Astrocyte of the spinal cord (primary cell): Measurements from ENCODE around the gene GTF2IRD1.

Experiments
- DNase-seq: peaks from one replicate; pipeline ENCODE4 v3.0.0; 2011; ENCODE audit warnings: low read depth, low spot score
- H3K4me3 ChIP-seq: 2 replicates; pipeline ENCODE4 v1.5.1; 2011; ENCODE audit warnings: low read depth, mild to moderate bottlenecking, low read length, moderate library complexity
- in situ Hi-C: cut with HindIII; loops from 2 replicates; pipeline ENCODE4 v1.10.0; 2017; ENCODE audit warnings: low sequenced_read_pairs
- TF ChIP-seq, protein P1 (sequence below): IDR thresholded peaks from 2 replicates; pipeline ENCODE4 v1.5.1; 2012; ENCODE audit warnings: low read depth, mild to moderate bottlenecking, low read length, inconsistent platforms

GTF2IRD1 gene

DNA sequence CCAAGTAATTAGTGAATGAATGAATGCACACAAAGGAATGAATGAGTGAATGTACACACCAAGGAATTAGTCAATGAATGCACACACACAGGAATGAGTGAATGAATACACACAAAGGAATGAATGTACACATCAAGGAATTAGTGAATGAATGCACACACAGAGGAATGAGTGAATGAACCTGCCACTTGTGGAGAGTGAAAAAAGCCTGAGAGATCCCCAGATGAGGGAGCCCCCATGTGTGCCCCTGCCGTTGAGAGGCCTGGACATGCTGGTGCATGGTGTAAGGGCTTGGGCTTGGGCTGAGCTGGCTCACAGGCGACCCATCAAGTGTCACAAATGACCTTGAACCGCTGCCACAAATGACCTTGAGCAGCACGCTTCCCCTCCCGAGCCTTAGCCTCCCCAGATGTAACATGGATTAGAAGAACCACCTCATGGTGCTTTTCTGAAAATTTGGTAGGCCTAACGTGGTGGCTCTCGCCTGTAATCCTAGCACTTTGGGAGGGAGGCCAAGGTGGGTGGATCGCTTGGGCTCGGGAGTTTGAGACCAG lies 46.2 kb downstream of the GTF2IRD1 start:
- TF ChIP-seq, protein P1, sequence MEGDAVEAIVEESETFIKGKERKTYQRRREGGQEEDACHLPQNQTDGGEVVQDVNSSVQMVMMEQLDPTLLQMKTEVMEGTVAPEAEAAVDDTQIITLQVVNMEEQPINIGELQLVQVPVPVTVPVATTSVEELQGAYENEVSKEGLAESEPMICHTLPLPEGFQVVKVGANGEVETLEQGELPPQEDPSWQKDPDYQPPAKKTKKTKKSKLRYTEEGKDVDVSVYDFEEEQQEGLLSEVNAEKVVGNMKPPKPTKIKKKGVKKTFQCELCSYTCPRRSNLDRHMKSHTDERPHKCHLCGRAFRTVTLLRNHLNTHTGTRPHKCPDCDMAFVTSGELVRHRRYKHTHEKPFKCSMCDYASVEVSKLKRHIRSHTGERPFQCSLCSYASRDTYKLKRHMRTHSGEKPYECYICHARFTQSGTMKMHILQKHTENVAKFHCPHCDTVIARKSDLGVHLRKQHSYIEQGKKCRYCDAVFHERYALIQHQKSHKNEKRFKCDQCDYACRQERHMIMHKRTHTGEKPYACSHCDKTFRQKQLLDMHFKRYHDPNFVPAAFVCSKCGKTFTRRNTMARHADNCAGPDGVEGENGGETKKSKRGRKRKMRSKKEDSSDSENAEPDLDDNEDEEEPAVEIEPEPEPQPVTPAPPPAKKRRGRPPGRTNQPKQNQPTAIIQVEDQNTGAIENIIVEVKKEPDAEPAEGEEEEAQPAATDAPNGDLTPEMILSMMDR = no peak
- H3K4me3 ChIP-seq = no peak overlapping the region
- no peak for DNase-seq
- in situ Hi-C loops = no loop called here

DNA sequence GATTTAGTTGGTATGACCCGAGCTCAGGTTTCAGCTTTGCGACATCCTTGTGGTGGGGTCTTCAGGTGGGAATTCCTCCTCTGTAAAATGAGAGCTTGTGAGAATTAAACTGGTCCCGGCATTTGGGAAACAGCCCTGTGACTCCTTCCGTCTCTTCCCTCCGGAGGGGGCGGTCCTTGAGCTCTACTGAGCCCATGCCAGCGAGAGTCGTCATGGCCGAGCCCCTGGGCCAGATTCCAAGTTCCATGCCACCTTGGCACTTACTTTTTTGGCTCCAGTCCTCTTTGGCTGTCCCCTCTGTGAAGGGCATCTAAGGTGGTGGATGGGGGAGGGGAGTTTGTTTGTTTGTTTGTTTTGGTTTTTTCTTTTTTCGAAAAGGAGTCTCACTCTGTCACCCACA lies 47.6 kb downstream of the GTF2IRD1 start:
- H3K4me3 ChIP-seq = no peak overlapping the region
- in situ Hi-C loops = no loop called here
- TF ChIP-seq, protein P1 = no peak

DNA sequence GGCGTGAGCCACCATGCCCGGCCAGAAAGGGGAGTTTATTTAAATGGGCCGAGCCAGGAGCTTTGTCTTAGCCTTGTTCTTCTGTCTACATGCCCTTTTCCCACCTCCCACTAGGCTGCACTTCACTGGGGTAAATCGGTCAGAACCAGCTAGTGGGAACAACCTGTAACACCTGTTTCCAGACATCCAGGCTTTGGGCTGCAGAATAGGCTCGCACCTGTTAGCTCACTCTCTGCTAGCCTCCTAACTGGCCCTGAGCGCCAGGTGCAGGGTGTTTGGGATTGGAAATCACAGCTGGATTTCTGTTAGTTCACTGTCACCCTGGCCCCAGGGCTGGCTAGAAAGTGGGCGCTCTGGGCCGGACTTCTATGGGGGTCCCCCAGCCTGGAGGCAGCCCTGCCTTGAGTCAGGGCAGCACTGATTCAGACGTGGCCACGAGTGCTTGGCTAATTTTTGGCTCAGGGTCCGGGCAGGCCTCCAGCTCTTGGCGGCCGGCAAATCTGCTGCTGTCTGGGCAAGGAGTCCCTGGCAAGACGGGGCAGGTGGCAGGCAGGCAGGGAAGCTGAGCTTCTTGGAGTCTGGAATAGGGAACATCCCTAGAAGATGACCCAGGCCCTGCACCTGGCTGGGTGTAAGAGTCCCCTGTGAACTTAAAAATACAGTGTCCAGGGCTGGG lies 48.6 kb downstream of the GTF2IRD1 start:
- TF ChIP-seq, protein P1 = no peak
- in situ Hi-C loops = no loop called here
- peak; percentile 39 for DNase-seq
- H3K4me3 ChIP-seq = no peak overlapping the region

More for the DNA sequence above, 47.6 kb downstream of the GTF2IRD1 start:
- DNase-seq = no peak

DNA sequence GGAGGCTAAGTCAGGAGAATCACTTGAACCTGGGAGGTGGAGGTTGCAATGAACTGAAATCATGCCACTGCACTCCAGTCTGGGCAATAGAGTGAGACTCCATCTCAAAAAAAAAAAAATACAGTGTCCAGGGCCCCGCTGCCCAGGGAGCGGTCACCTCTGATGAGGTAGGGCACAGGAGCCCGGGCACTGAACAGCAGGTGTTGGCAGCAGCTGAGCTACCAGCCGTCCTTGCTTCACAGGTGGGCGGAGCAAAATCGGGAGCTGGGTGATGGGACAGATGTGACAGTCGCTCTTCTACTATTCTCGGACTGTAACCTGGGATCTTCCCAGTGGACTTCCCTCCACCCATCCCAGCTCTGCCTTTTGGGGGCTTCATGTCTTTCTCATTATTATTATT lies 49.4 kb downstream of the GTF2IRD1 start:
- in situ Hi-C loops = no loop called here
- TF ChIP-seq, protein P1 = no peak
- no peak for DNase-seq
- H3K4me3 ChIP-seq = no peak overlapping the region

DNA sequence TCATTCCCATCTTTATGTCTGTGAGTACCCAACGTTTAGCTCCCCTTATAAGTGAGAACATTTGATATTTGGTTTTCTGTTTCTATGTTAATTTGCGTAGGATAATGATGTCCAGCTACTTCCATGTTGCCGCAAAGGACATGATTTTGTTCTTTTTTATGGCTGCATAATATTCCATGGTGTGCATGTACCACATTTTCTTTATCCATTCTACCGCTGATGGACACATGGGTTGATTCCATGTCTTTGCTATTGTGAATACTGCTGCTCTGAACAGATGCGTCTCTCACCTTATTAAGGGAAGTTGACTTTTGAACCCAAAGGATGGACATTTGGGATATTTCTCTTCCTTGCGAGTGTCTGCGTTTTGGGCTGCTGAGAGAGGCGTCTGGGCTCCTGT lies 50.2 kb downstream of the GTF2IRD1 start:
- in situ Hi-C loops = no loop called here
- DNase-seq = no peak
- TF ChIP-seq, protein P1 = no peak
- no peak overlapping the region for H3K4me3 ChIP-seq

DNA sequence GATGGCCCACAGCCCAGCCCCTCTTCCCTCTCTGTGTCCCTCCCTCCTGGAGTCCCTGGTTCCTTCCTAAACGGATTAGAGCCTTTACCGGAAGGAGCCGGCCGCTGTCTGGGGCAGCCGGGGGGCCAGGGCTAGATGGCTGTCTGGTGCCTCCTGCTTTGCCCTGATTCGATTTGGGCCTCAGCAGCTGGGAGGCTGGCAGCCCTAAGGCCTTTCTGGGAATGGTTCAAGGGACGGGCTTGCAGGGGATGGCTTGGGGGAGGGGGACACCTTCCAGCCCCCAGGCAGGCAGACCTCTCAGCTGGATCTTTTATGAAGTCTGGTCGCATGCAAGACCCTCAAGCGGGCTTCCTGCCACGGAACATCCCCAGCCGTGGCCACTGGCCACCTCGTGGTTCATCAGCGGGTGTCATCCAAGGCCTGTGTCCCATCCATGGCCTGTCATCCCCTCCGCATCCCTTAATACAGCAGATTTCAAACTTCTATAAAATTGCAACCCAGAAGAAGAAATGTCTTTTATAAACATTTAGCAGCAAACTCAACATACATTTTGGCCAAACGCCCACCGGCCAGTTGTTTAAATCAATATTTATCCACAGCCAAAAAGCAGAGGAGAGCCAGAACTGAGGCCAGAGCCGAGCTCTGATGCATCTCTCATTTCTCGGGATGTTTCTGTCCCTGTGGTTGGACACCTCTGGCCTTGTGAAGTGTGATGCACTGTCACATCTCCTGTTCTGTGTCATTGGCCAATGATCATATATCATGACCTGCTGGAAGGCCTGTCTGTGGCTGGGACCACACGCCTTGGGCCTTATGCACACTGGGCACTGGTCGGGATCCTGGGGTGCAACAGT lies 52.0 kb downstream of the GTF2IRD1 start:
- in situ Hi-C loops = no loop called here
- TF ChIP-seq, protein P1 = no peak
- DNase-seq = peak; percentile 34
- H3K4me3 ChIP-seq = no peak overlapping the region
